Caco-2 (cell line): ENCODE data around the gene PPP1R3D. TPM values are rescaled to one million over a fixed set of nuclear protein-coding genes. Genes with fewer than 3 reads are reported as not detected.
"Not testable (repeated sequence)": the region's sequence is repeated elsewhere in the genome, so short reads cannot be mapped to it uniquely, and the experiment has no call there.

ENCODE experiments used
- BruUV-seq: library from RNA; stranded (reverse); fragments of 400-500 nt; replicated peaks from 2 replicates; lab custom pipeline; 2021; lab: Mats Ljungman, UMichigan
- CTCF ChIA-PET: fragments of 300-600 bp; sonication (Branson Sonifier 250); formaldehyde crosslinking; loops from one replicate; lab custom pipeline; 2022; ENCODE audit warnings: antibody characterized with exemption; lab: Charles Lee
- POLR2A ChIA-PET: fragments of 300-600 bp; sonication (Branson Sonifier 250); formaldehyde crosslinking; loops from one replicate; lab custom pipeline; 2022; ENCODE audit warnings: antibody characterized with exemption; lab: Charles Lee
- DNase-seq, 2 experiments: peaks; one replicate each; pipeline versions ENCODE4 v3.0.0 to v3.0.0-alpha.2; 2020 to 2022
- H3K27me3 ChIP-seq: replicated peaks from 2 replicates; pipeline ENCODE4 v1.6.0; 2011; ENCODE audit warnings: low read length; ENCODE audit not compliant: control insufficient read depth, insufficient read depth
- H3K36me3 ChIP-seq: 2 replicates; pipeline ENCODE4 v1.5.1; 2011; ENCODE audit warnings: low read length; ENCODE audit not compliant: control insufficient read depth, insufficient read depth
- H3K4me1 ChIP-seq: fragments of 250-450 bp; sonication (Bioruptor Pico); 2 replicates; pipeline ENCODE4 v1.5.1; 2020; ENCODE audit warnings: mild to moderate bottlenecking
- H3K4me3 ChIP-seq: 2 replicates; pipeline ENCODE4 v1.5.1; 2011; ENCODE audit warnings: low read depth, mild to moderate bottlenecking, control low read depth, low read length
- H3K9me3 ChIP-seq: fragments of 250-450 bp; sonication (Bioruptor Pico); 2 replicates; pipeline ENCODE4 v1.5.1; 2020; ENCODE audit warnings: mild to moderate bottlenecking, moderate library complexity
- H3K27ac Mint-ChIP-seq: one replicate; pipeline ENCODE4 v1.8.0; 2022; ENCODE audit warnings: mixed read lengths; ENCODE audit not compliant: unreplicated experiment
- H3K27me3 Mint-ChIP-seq: one replicate; pipeline ENCODE4 v1.8.0; 2022; ENCODE audit warnings: mixed read lengths; ENCODE audit not compliant: insufficient read depth, unreplicated experiment
- H3K36me3 Mint-ChIP-seq: one replicate; pipeline ENCODE4 v1.8.0; 2022; ENCODE audit warnings: mild to moderate bottlenecking, mixed read lengths; ENCODE audit not compliant: insufficient read depth, unreplicated experiment
- H3K4me1 Mint-ChIP-seq: one replicate; pipeline ENCODE4 v1.8.0; 2022; ENCODE audit warnings: low read depth, mixed read lengths; ENCODE audit not compliant: unreplicated experiment
- H3K4me3 Mint-ChIP-seq: one replicate; pipeline ENCODE4 v1.8.0; 2022; ENCODE audit warnings: mild to moderate bottlenecking, moderate library complexity, mixed read lengths; ENCODE audit not compliant: unreplicated experiment
- H3K9me3 Mint-ChIP-seq: one replicate; pipeline ENCODE4 v1.8.0; 2022; ENCODE audit warnings: mixed read lengths; ENCODE audit not compliant: unreplicated experiment
- CTCF ChIP-seq, 2 experiments: fragments of 200-600 bp in 1 of 2; IDR thresholded peaks; 1 replicate in 1 of 2; 2 replicates in 1 of 2; pipeline versions ENCODE4 v1.5.1 to v1.8.0; 2011 to 2022; ENCODE audit warnings: antibody characterized with exemption in 1 of 2, control low read depth in 1 of 2, inconsistent platforms in 1 of 2, low read depth in 1 of 2, low read length in 1 of 2, mild to moderate bottlenecking in 1 of 2, moderate library complexity in 1 of 2; ENCODE audit not compliant: insufficient read depth in 1 of 2, severe bottlenecking in 1 of 2, unreplicated experiment in 1 of 2
- intact Hi-C: fragments of 100-400 bp; cut with micrococcal nuclease; formaldehyde crosslinking; loops from one replicate; pipeline ENCODE4 v1.10.0; 2022; ENCODE audit not compliant: unreplicated experiment
- total RNA-seq: library from RNA; stranded (reverse); gene quantifications from 2 replicates; pipeline ENCODE4 v1.2.3, GENCODE V29; 2022

Gene PPP1R3D
- total RNA-seq, 1 experiment from 2014 or later: 10.4 TPM

GRCh38 chr20:59958626-59959025 is 18.5 kb upstream of the PPP1R3D start:
- Mint-ChIP-seq H3K4me3 (no peak overlapping the region), H3K9me3 (no peaks in the 10 kb centered on the region), H3K27me3 (no peaks in the 10 kb centered on the region), H3K27ac (no peak overlapping the region), H3K36me3 (no peaks in the 10 kb centered on the region), H3K4me1 (peaks cover 35% of the 10 kb centered on the region)
- no TSS peak for BruUV-seq
- Histone ChIP-seq H3K4me3 (0 out of 2 replicates have a peak overlapping the region, but pooled peaks have one; percentile 3), H3K36me3 (no peaks in the 10 kb centered on the region), H3K27me3 (no peaks in the 10 kb centered on the region), H3K9me3 (no peaks in the 10 kb centered on the region), H3K4me1 (peaks cover 33% of the 10 kb centered on the region)
- DNase-seq: peak in 1 of 2 experiments; percentile 45
- no peak for TF ChIP-seq CTCF (IDR thresholded peaks at IDR 0.05; ENCODE audit: insufficient read depth in 1 of 2, low read depth in 1 of 2, low read length in 1 of 2, severe bottlenecking in 1 of 2, unreplicated experiment in 1 of 2)
- CTCF ChIA-PET: interaction anchor here (0.5 to 2.2 kb wide), 3 partner anchors 25 to 91 kb away, joined by 3 to 16 read pairs (median 5); partner anchors contain the start of gene SYCP2
- intact Hi-C loops: no loop called here
- POLR2A ChIA-PET: interaction anchor here (0.7 to 1.0 kb wide), 2 partner anchors 18 to 54 kb away, joined by 3 to 4 read pairs; partner anchors contain the start of genes FAM217B and PPP1R3D

GRCh38 chr20:59958123-59958522 is 18.0 kb upstream of the PPP1R3D start, which contains the start of gene CDH26:
Gene CDH26, plus strand, starts transcription at chr20:59958423. Its CDS starts 304 bp downstream, at chr20:59958727.
- CTCF ChIA-PET: interaction anchor here (0.6 to 2.2 kb wide), 4 partner anchors 14 to 150 kb away, joined by 3 to 16 read pairs (median 4); partner anchors contain the start of gene SYCP2
- no peaks in the 10 kb centered on the region for H3K27me3 Mint-ChIP-seq
- intact Hi-C loops: no loop called here

GRCh38 chr20:59957568-59957967 is 17.5 kb upstream of the PPP1R3D start:
- not testable (repeated sequence) for H3K27me3 Mint-ChIP-seq, H3K27ac Mint-ChIP-seq, H3K9me3 ChIP-seq, BruUV-seq, H3K36me3 ChIP-seq, H3K4me3 ChIP-seq, H3K27me3 ChIP-seq, DNase-seq, H3K9me3 Mint-ChIP-seq, H3K36me3 Mint-ChIP-seq
- H3K4me1 ChIP-seq: peaks cover 33% of the 10 kb centered on the region
- Mint-ChIP-seq H3K4me1 (peaks cover 35% of the 10 kb centered on the region), H3K4me3 (peak overlapping the region; percentile 30)
- CTCF ChIA-PET: interaction anchor here (0.6 to 2.2 kb wide), 6 partner anchors 14 to 93 kb away, joined by 3 to 16 read pairs (median 5); partner anchors contain the start of genes FAM217B, PPP1R3D and SYCP2
- POLR2A ChIA-PET: interaction anchor here (0.6 kb wide), 1 partner anchor 17 kb away, joined by 4 read pairs; the partner anchor contains the start of genes FAM217B and PPP1R3D
- intact Hi-C loops: loop anchor here (1.0 kb wide), 1 partner anchor 17 kb away; the partner anchor contains the start of genes FAM217B and PPP1R3D

More at GRCh38 chr20:59958123-59958522, 18.0 kb upstream of the PPP1R3D start, which contains the start of gene CDH26:
- peaks cover 35% of the 10 kb centered on the region for H3K4me1 Mint-ChIP-seq
- peaks cover 33% of the 10 kb centered on the region for H3K4me1 ChIP-seq
- no peaks in the 10 kb centered on the region for H3K36me3 Mint-ChIP-seq
- H3K27ac Mint-ChIP-seq: no peak within 1 kb of the TSS
- TF ChIP-seq CTCF (IDR thresholded peaks at IDR 0.05; ENCODE audit: insufficient read depth in 1 of 2, low read depth in 1 of 2, low read length in 1 of 2, severe bottlenecking in 1 of 2, unreplicated experiment in 1 of 2): no peak
- no TSS peak for BruUV-seq
- H3K36me3 ChIP-seq: no peaks in the 10 kb centered on the region
- H3K9me3 ChIP-seq: no peaks in the 10 kb centered on the region
- 0 out of 2 replicates have a peak within 1 kb of the TSS, but pooled peaks have one; percentile 3 for H3K4me3 ChIP-seq
- H3K9me3 Mint-ChIP-seq: no peaks in the 10 kb centered on the region
- DNase-seq: no peak
- no peaks in the 10 kb centered on the region for H3K27me3 ChIP-seq
- H3K4me3 Mint-ChIP-seq: peak within 1 kb of the TSS; percentile 30
- POLR2A ChIA-PET: interaction anchor here (0.7 to 1.0 kb wide), 2 partner anchors 18 to 55 kb away, joined by 3 to 4 read pairs; partner anchors contain the start of genes FAM217B and PPP1R3D
